Measurements from ENCODE around the gene MAPT. TPM values are rescaled to one million over a fixed set of nuclear protein-coding genes. Genes with fewer than 3 reads are reported as not detected.

The MAPT gene
- total RNA-seq, 1 donor from 2014 or later: 6.1 TPM

DNA sequence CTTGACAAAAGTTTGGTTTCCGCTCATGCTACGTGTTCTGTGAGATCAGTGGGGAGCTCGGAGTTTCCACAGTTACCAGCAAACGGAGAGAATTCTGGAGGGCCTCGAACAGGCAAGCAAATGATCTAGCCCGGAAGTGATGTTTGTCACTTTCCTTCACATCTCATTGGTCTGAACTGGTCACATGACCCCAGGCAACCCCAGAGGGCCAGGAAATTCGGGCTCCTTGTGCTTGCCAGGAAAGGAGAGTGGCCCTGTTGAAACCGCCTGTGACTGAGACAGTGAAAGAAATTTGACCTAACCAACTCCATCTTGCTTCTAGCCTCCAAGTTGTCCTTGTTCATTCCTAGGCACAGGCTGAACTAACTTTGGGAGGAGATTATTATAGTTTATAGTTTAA is 26.7 kb upstream of the MAPT start:
- H3K36me3 ChIP-seq: no peaks in the 10 kb centered on the region
- H3K27ac ChIP-seq: no peak overlapping the region
- intact Hi-C loops (cut with DNase I): no loop called here
- H3K9me3 ChIP-seq: no peaks in the 10 kb centered on the region
- H3K27me3 ChIP-seq: no peaks in the 10 kb centered on the region
- DNase-seq (ENCODE audit: extremely low spot score in 2 of 2): no peak
- no peak overlapping the region for H3K4me3 ChIP-seq
- TF ChIP-seq, protein P1, sequence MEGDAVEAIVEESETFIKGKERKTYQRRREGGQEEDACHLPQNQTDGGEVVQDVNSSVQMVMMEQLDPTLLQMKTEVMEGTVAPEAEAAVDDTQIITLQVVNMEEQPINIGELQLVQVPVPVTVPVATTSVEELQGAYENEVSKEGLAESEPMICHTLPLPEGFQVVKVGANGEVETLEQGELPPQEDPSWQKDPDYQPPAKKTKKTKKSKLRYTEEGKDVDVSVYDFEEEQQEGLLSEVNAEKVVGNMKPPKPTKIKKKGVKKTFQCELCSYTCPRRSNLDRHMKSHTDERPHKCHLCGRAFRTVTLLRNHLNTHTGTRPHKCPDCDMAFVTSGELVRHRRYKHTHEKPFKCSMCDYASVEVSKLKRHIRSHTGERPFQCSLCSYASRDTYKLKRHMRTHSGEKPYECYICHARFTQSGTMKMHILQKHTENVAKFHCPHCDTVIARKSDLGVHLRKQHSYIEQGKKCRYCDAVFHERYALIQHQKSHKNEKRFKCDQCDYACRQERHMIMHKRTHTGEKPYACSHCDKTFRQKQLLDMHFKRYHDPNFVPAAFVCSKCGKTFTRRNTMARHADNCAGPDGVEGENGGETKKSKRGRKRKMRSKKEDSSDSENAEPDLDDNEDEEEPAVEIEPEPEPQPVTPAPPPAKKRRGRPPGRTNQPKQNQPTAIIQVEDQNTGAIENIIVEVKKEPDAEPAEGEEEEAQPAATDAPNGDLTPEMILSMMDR (IDR thresholded peaks at IDR 0.05): no peak
- TF ChIP-seq POLR2A (IDR thresholded peaks at IDR 0.05): no peak
- no peak for TF ChIP-seq POLR2AphosphoS5 (IDR thresholded peaks at IDR 0.05; ENCODE audit: insufficient read depth in 1 of 2, low read depth in 1 of 2)
- no peaks in the 10 kb centered on the region for H3K4me1 ChIP-seq

DNA sequence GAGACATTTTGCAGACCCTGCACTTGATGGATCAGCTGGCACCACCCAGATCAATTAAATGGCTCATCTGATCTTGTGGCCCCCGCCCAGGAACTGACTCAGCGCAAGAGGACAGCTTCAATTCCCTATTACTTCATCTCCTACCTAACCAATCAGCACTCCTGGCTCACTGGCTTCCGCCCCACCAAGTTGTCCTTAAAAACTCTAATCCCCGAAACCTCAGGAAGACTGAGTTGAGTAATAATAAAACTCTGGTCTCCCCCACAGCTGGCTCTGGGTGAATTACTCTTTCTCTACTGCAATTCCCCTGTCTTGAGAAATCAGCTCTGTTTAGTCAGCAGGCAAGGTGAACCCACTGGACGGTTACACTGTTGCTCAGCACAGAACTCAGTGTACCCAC is 26.1 kb upstream of the MAPT start:
- H3K27me3 ChIP-seq: no peaks in the 10 kb centered on the region
- no peak overlapping the region for H3K4me3 ChIP-seq
- intact Hi-C loops (cut with DNase I): no loop called here
- no peaks in the 10 kb centered on the region for H3K4me1 ChIP-seq
- no peak for DNase-seq (ENCODE audit: extremely low spot score in 2 of 2)
- H3K36me3 ChIP-seq: no peaks in the 10 kb centered on the region
- no peak overlapping the region for H3K27ac ChIP-seq
- TF ChIP-seq POLR2A (IDR thresholded peaks at IDR 0.05) (no peak), POLR2AphosphoS5 (IDR thresholded peaks at IDR 0.05; ENCODE audit: insufficient read depth in 1 of 2, low read depth in 1 of 2) (no peak)
- TF ChIP-seq, protein P1 (IDR thresholded peaks at IDR 0.05): no peak
- H3K9me3 ChIP-seq: no peaks in the 10 kb centered on the region

DNA sequence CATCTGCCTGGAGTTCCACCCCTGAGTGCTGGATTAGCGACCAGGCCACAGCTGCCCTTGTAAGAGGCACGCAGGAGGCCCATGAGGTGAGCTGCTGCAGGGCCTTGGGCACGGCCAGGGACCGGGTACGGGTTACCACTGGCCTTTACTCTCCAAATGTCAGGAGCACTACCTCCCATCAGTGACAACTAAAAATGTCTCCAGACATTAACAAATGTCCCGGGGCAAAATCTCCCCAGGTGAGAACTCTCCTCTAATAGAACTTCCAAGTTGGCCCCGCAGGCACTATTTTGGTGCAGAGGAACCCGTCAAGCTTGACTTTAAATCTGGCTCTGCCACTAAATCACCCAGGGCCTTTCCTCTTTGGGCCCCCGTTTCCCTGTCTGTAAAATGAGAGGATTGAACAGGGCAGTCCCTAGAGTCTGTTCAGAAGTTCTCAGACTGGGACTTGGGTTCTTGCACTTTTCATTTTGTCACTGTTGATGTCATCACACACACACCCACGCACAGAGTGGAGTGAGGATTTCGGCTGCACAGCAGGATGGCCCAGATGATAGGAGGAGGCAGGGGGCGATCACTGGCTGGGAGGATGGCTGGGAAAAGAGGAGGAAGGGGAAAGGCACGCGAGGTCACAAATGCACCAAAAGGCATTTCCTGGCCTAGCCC is 24.5 kb upstream of the MAPT start:
- TF ChIP-seq, protein P1 (IDR thresholded peaks at IDR 0.05): no peak
- TF ChIP-seq POLR2AphosphoS5 (IDR thresholded peaks at IDR 0.05; ENCODE audit: insufficient read depth in 1 of 2, low read depth in 1 of 2) (no peak), POLR2A (IDR thresholded peaks at IDR 0.05) (no peak)
- H3K36me3 ChIP-seq: no peaks in the 10 kb centered on the region
- H3K27ac ChIP-seq: no peak overlapping the region
- no peaks in the 10 kb centered on the region for H3K4me1 ChIP-seq
- intact Hi-C loops (cut with DNase I): no loop called here
- DNase-seq (ENCODE audit: extremely low spot score in 2 of 2): no peak
- H3K4me3 ChIP-seq: no peak overlapping the region
- H3K27me3 ChIP-seq: no peaks in the 10 kb centered on the region
- no peaks in the 10 kb centered on the region for H3K9me3 ChIP-seq

DNA sequence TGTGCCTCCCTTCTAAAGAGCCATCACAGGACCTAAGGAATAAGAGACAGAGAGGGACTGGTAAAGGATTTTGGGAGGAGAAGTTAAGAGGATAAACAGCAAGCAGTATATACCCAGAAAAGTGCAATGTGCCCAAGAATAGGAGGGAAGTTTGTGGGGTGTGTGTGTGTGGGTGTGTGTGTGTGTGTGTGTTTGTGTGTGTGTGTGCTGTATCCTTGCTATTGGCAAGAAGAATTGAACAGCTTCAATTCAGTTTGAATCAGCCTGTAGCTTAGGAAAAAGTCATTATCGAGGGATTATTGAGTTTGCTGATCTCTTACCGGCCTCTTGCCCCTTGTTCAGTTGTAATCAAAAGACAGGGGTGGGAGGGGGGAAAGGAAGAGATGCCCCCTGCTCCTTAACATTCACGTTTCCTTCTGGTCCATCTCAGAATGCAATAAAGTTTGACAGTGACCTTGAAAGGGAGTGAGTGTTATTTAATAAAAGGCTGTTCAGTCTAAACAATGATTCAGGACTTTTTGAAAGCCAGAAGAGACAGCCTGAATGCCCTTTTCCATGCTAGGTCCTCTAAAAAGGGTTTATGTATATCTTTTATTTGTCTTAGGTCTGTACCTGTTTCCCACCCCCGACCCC is 23.9 kb upstream of the MAPT start:
- Histone ChIP-seq H3K4me3 (no peak overlapping the region), H3K4me1 (no peaks in the 10 kb centered on the region), H3K36me3 (no peaks in the 10 kb centered on the region), H3K9me3 (no peaks in the 10 kb centered on the region), H3K27ac (no peak overlapping the region), H3K27me3 (no peaks in the 10 kb centered on the region)
- no peak for DNase-seq (ENCODE audit: extremely low spot score in 2 of 2)
- TF ChIP-seq POLR2A (IDR thresholded peaks at IDR 0.05) (no peak), POLR2AphosphoS5 (IDR thresholded peaks at IDR 0.05; ENCODE audit: insufficient read depth in 1 of 2, low read depth in 1 of 2) (no peak)
- TF ChIP-seq, protein P1 (IDR thresholded peaks at IDR 0.05): no peak
- intact Hi-C loops (cut with DNase I): no loop called here

DNA sequence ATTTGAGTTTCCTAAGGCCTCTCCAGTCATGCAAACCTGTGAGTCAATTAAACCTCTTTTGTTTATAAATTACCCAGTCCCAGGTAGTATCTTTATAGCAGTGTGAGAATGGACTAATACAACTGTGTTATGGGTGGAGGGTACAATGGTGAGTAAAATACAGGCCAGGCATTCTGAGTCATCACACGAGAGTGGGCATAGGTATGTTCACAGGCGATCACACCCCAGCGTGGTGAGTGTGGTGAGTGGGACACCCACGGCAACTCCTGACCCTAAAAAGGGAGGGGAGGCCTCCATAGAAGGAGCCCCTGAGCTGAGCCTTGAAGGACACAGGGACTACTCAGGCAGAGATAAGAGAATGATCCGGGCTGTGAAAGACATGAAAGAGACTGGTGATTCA is 22.6 kb upstream of the MAPT start:
- Histone ChIP-seq H3K4me3 (no peak overlapping the region), H3K27ac (no peak overlapping the region), H3K4me1 (no peaks in the 10 kb centered on the region), H3K9me3 (no peaks in the 10 kb centered on the region), H3K36me3 (no peaks in the 10 kb centered on the region), H3K27me3 (no peaks in the 10 kb centered on the region)
- intact Hi-C loops (cut with DNase I): no loop called here
- DNase-seq (ENCODE audit: extremely low spot score in 2 of 2): no peak
- TF ChIP-seq POLR2AphosphoS5 (IDR thresholded peaks at IDR 0.05; ENCODE audit: insufficient read depth in 1 of 2, low read depth in 1 of 2) (no peak), POLR2A (IDR thresholded peaks at IDR 0.05) (no peak)
- TF ChIP-seq, protein P1 (IDR thresholded peaks at IDR 0.05): no peak
